ENCODE results near the gene AAK1. TPM values are rescaled to one million over a fixed set of nuclear protein-coding genes. Genes with fewer than 3 reads are reported as not detected.

Gene AAK1
- total and polyA plus RNA-seq, 2 of the 13 experiments (the other 11 are each of a cell fraction or from before 2014, with no cell fraction given) = 9.8 to 10.3 TPM

- H3K27ac ChIP-seq (ENCODE audit: extremely low read length, insufficient read depth, low read length) = no peak overlapping the region
- H2AFZ ChIP-seq (ENCODE audit: low read length) = no peak overlapping the region
- no peaks in the 10 kb centered on the region for H3K27me3 ChIP-seq (ENCODE audit: control insufficient read depth in 1 of 2, insufficient read depth in 2 of 2, low read length in 2 of 2)
- H3K9me3 ChIP-seq (ENCODE audit: low read length) = no peaks in the 10 kb centered on the region
- no peaks in the 10 kb centered on the region for H3K36me3 ChIP-seq (replicated peaks in 1 of 2; ENCODE audit: control insufficient read depth in 1 of 2, insufficient read depth in 2 of 2, low read length in 2 of 2)
- no peak overlapping the region for H3K4me2 ChIP-seq (ENCODE audit: low read depth, low read length)
- H4K20me1 ChIP-seq (ENCODE audit: insufficient read depth, low read length) = no peaks in the 10 kb centered on the region
- POLR2A ChIA-PET = no interaction called here
- WGBS (ENCODE audit: low lambda C conversion rate) = 96% methylated on average over 7 of the region's 7 CpGs
- H3K4me3 ChIP-seq (replicated peaks in 1 of 3; ENCODE audit: insufficient read depth in 1 of 3, low read depth in 2 of 3, low read length in 3 of 3) = no peak overlapping the region
- no peak for DNase-seq (ENCODE audit: low spot score)
- TF ChIP-seq, protein P1, sequence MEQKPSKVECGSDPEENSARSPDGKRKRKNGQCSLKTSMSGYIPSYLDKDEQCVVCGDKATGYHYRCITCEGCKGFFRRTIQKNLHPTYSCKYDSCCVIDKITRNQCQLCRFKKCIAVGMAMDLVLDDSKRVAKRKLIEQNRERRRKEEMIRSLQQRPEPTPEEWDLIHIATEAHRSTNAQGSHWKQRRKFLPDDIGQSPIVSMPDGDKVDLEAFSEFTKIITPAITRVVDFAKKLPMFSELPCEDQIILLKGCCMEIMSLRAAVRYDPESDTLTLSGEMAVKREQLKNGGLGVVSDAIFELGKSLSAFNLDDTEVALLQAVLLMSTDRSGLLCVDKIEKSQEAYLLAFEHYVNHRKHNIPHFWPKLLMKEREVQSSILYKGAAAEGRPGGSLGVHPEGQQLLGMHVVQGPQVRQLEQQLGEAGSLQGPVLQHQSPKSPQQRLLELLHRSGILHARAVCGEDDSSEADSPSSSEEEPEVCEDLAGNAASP (CRISPR knock-in tag; IDR thresholded peaks at IDR 0.05; ENCODE audit: borderline replicate concordance) = no peak
- TF ChIP-seq E2F1 (CRISPR knock-in tag; IDR thresholded peaks at IDR 0.05) (no peak), ZNF512B (CRISPR knock-in tag; IDR thresholded peaks at IDR 0.05; ENCODE audit: borderline replicate concordance) (no peak), TBX2 (CRISPR knock-in tag; IDR thresholded peaks at IDR 0.05; ENCODE audit: borderline replicate concordance) (no peak)
- TF ChIP-seq, protein P2, sequence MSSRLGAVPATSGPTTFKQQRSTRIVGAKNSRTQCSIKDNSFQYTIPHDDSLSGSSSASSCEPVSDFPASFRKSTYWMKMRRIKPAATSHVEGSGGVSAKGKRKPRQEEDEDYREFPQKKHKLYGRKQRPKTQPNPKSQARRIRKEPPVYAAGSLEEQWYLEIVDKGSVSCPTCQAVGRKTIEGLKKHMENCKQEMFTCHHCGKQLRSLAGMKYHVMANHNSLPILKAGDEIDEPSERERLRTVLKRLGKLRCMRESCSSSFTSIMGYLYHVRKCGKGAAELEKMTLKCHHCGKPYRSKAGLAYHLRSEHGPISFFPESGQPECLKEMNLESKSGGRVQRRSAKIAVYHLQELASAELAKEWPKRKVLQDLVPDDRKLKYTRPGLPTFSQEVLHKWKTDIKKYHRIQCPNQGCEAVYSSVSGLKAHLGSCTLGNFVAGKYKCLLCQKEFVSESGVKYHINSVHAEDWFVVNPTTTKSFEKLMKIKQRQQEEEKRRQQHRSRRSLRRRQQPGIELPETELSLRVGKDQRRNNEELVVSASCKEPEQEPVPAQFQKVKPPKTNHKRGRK (CRISPR knock-in tag; IDR thresholded peaks at IDR 0.05) = no peak
- H3K9ac ChIP-seq (ENCODE audit: insufficient read depth, low read depth, low read length) = no peak overlapping the region
- H3K79me2 ChIP-seq (ENCODE audit: insufficient read depth, low read length) = peaks cover 34% of the 10 kb centered on the region
- peaks cover 16% of the 10 kb centered on the region for H3K4me1 ChIP-seq (ENCODE audit: insufficient read depth, low read length)
- CTCF ChIA-PET (ENCODE audit: low intra/inter-chr PET ratio, low total read pairs) = no interaction called here
- intact Hi-C loops (cut with micrococcal nuclease; ENCODE audit: unreplicated experiment) = no loop called here
- no peak for ATAC-seq
- BruUV-seq (replicated peaks) = no TSS peak
- no peak for FAIRE-seq
- in situ Hi-C loops (cut with HindIII; ENCODE audit: extremely low pct_ligation_motif_present, low pct_unique_long_range_greater_than_20kb) = no loop called here
Observed at GRCh38 chr2:69623236-69623635, 20.3 kb downstream of the AAK1 start.
